ENCODE measurements around the gene MACC1.

Gene MACC1

DNA sequence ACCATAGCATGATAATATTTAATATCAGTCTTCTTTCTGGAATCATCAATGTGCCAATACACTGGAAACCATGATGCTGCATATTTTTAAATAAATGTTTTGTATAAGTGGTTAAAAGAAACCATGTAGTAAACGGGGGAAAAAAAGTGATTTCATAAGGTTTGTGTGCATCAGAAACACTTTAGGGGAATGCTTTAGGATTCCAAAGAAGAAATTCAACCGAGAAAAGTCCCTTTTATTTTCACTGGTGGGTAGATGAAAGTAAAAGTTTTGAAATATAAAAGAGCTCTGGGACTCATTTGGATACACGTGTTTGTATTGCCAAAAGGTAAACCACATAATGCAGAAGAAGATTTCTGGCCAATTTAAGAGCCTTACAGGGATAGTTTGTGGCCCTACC is 11.9 kb upstream of the MACC1 start:
- FAIRE-seq (no peak), DNase-seq (ENCODE audit: insufficient read length, low spot score) (no peak)
- TF ChIP-seq, protein P1, sequence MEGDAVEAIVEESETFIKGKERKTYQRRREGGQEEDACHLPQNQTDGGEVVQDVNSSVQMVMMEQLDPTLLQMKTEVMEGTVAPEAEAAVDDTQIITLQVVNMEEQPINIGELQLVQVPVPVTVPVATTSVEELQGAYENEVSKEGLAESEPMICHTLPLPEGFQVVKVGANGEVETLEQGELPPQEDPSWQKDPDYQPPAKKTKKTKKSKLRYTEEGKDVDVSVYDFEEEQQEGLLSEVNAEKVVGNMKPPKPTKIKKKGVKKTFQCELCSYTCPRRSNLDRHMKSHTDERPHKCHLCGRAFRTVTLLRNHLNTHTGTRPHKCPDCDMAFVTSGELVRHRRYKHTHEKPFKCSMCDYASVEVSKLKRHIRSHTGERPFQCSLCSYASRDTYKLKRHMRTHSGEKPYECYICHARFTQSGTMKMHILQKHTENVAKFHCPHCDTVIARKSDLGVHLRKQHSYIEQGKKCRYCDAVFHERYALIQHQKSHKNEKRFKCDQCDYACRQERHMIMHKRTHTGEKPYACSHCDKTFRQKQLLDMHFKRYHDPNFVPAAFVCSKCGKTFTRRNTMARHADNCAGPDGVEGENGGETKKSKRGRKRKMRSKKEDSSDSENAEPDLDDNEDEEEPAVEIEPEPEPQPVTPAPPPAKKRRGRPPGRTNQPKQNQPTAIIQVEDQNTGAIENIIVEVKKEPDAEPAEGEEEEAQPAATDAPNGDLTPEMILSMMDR (IDR thresholded peaks at IDR 0.05; ENCODE audit: insufficient read depth, missing control alignments), result no peak

DNA sequence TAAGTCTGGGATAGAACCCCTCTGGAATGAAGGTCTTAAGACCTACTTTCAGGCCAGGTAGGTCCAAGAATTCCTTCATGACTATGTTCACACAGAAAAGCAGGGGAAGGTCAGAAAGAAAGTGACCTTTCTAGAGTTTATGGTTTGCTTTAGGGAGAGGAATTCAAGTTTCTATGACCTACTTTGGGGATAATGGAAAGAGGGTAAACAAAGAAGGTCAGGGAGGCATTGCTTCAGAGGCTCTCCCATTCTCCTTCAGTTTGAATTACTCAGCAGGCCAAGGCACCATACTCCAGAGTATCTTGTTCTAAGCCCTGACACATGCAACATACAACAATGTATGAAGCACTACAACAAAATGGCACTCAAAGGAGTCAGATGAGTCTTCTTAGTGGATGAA is 11.5 kb upstream of the MACC1 start:
- DNase-seq (ENCODE audit: insufficient read length, low spot score) (no peak), FAIRE-seq (no peak)

GRCh38 chr7:20227291-20227795 is 10.2 kb upstream of the MACC1 start:
- no peak for FAIRE-seq
- TF ChIP-seq, protein P1 (IDR thresholded peaks at IDR 0.05; ENCODE audit: insufficient read depth, missing control alignments), result no peak
- no peak for DNase-seq (ENCODE audit: insufficient read length, low spot score)

More for the DNA sequence above, 11.5 kb upstream of the MACC1 start:
- TF ChIP-seq, protein P1 (IDR thresholded peaks at IDR 0.05; ENCODE audit: insufficient read depth, missing control alignments), result no peak

DNA sequence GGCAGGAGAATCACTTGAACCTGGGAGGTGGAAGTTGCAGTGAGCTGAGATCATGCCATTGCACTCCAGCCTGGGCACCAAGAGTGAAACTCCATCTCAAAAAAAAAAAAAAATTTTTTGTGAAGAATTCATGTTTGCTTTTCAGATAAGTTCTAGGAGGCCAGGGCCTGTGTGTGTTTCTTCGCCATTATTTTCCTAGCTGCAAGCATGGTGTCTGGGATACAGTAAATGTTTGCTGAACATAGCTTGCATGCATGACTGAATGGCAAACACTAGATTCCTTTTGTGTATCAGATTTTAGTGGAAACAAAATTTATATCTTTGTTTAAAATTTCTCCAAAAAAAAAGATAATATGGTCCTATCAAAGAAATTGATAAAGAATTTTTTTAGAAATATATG is 9.7 kb upstream of the MACC1 start:
- TF ChIP-seq, protein P1 (IDR thresholded peaks at IDR 0.05; ENCODE audit: insufficient read depth, missing control alignments), result no peak
- FAIRE-seq (no peak), DNase-seq (ENCODE audit: insufficient read length, low spot score) (no peak)

- DNase-seq (ENCODE audit: insufficient read length, low spot score) (no peak), FAIRE-seq (no peak)
Observed at GRCh38 chr7:20225384-20225783, 8.2 kb upstream of the MACC1 start.

DNA sequence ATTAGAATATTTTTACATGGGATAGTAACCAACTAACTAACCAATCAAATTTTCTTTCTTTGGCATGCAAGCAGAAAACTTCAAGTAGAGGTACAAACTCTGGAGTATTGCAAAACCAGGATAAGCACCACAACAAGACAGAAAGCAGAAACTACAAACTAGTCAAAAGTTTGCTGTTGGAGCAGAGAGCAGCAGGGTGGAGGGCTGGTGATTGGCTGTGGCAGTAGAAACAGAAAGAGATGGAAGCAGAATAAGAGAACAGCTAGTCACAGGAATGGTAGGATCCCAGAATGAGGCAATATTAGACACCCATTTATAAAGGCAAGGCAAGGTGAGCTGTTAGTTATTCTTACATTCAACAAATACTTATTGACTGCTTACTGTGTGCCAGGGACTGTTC is 6.8 kb upstream of the MACC1 start:
- FAIRE-seq (no peak), DNase-seq (ENCODE audit: insufficient read length, low spot score) (no peak)
- TF ChIP-seq, protein P1 (IDR thresholded peaks at IDR 0.05; ENCODE audit: insufficient read depth, missing control alignments), result no peak

More at GRCh38 chr7:20225384-20225783, 8.2 kb upstream of the MACC1 start:
- TF ChIP-seq, protein P1 (IDR thresholded peaks at IDR 0.05; ENCODE audit: insufficient read depth, missing control alignments), result no peak

DNA sequence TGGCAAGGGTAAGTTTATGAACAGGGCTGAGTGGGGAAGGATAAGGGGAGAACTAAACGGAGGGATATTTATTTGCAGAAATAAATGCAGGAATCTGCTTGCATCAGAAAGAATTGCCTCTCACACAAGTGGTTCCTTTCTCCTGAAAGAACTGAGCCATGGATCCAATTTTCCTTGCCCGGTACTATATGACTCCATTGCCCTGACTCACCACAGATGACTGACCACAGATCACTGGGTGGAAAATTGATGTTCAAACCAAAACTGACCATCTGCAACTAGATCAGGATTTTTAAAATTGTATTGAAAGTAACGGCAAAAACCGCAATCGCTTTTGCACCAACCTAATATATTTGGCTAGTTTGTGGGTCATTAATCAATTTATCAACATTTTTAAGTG is 6.2 kb upstream of the MACC1 start:
- FAIRE-seq (no peak), DNase-seq (ENCODE audit: insufficient read length, low spot score) (no peak)
- TF ChIP-seq, protein P1 (IDR thresholded peaks at IDR 0.05; ENCODE audit: insufficient read depth, missing control alignments), result no peak
